ENCODE measurements around the gene SMURF1. TPM values are rescaled to one million over a fixed set of nuclear protein-coding genes. Genes with fewer than 3 reads are reported as not detected.

SMURF1 gene
- total RNA-seq, 1 experiment from 2014 or later: 15.9 TPM

- DNase-seq (ENCODE audit: low read depth): no peak
These were observed 155.3 kb downstream of the SMURF1 start for GRCh38 chr7:98988641-98989040.

- no peak for DNase-seq (ENCODE audit: low read depth)
These were observed 158.0 kb downstream of the SMURF1 start for GRCh38 chr7:98985945-98986344.

GRCh38 chr7:98985406-98985805, 158.5 kb downstream of the SMURF1 start:
- no peak for DNase-seq (ENCODE audit: low read depth)

GRCh38 chr7:98984126-98984525, 159.8 kb downstream of the SMURF1 start:
- DNase-seq (ENCODE audit: low read depth): no peak

GRCh38 chr7:98982686-98983085, 161.2 kb downstream of the SMURF1 start:
- DNase-seq (ENCODE audit: low read depth): no peak

GRCh38 chr7:98981701-98982100, 162.2 kb downstream of the SMURF1 start:
- no peak for DNase-seq (ENCODE audit: low read depth)

GRCh38 chr7:98978672-98979071, 165.2 kb downstream of the SMURF1 start:
- no peak for DNase-seq (ENCODE audit: low read depth)

Other genes starting within 250 kb of the SMURF1 start
- not detected in 2 replicates for gene KPNA7, start 64.0 kb upstream of the SMURF1 start, total RNA-seq (2014; rRNA removed; shearing (Covaris generic))
- gene MYH16, start 128.7 kb upstream of the SMURF1 start, total RNA-seq (2014; rRNA removed; shearing (Covaris generic)): 1.1 and 1.2 TPM in 2 replicates
- 251 and 266 TPM in 2 replicates for gene ARPC1A, start 181.8 kb upstream of the SMURF1 start, total RNA-seq (2014; rRNA removed; shearing (Covaris generic))
- gene ARPC1B, start 230.6 kb upstream of the SMURF1 start, total RNA-seq (2014; rRNA removed; shearing (Covaris generic)): 248 and 283 TPM in 2 replicates

Data from RPMI7951 (cell line).